WERI-Rb-1 (cell line): ENCODE results near the gene KCNAB1.

Experiments used
- DNase-seq: peaks from one replicate; pipeline ENCODE4 v3.0.0-alpha.2; 2020
- H3K27ac ChIP-seq: fragments of 250-450 bp; sonication (Bioruptor Pico); 2 replicates; pipeline ENCODE4 v1.5.1; 2020; ENCODE audit warnings: mild to moderate bottlenecking, moderate library complexity
- H3K27me3 ChIP-seq: fragments of 250-450 bp; sonication (Bioruptor Pico); 2 replicates; pipeline ENCODE4 v1.5.1; 2021; ENCODE audit warnings: mild to moderate bottlenecking, low read depth, moderate library complexity; ENCODE audit not compliant: insufficient read depth, severe bottlenecking
- H3K36me3 ChIP-seq: fragments of 250-450 bp; sonication (Bioruptor Pico); 2 replicates; pipeline ENCODE4 v1.5.1; 2020; ENCODE audit warnings: mild to moderate bottlenecking, moderate library complexity
- H3K4me3 ChIP-seq: 2 replicates; pipeline ENCODE4 v1.5.1; 2011; ENCODE audit warnings: low read depth, mild to moderate bottlenecking, control low read depth, low read length
- H3K9me3 ChIP-seq: fragments of 250-450 bp; sonication (Bioruptor Pico); 2 replicates; pipeline ENCODE4 v1.5.1; 2021; ENCODE audit warnings: mild to moderate bottlenecking, moderate library complexity; ENCODE audit not compliant: severe bottlenecking
- TF ChIP-seq, protein P1 (sequence below): IDR thresholded peaks from 2 replicates; pipeline ENCODE4 v1.5.1; 2011; ENCODE audit warnings: low read depth, mild to moderate bottlenecking, control low read depth, inconsistent platforms, low read length

The KCNAB1 gene

DNA sequence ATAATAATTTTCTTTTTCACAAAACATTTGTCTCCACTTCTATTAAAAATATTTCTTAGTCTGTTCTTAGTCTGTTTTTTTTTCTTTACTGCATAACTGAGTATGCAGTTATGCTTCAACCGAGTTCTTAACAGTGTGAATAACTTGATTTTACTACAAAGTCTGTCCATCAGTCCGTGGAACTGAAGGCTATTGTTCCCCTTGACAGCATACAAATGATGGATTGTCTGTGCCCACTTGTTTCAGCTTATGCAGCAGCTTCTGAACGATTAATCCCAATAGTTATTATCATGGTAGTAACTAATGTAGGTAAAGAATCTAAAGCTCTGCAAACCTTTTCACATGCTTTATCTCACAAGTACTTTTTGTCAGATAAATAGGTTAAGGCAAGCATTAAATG, 283.8 kb downstream of the KCNAB1 start:
- Histone ChIP-seq H3K9me3 (no peaks in the 10 kb centered on the region), H3K27me3 (no peaks in the 10 kb centered on the region), H3K36me3 (no peaks in the 10 kb centered on the region), H3K4me3 (no peak overlapping the region), H3K27ac (no peak overlapping the region)
- TF ChIP-seq, protein P1, sequence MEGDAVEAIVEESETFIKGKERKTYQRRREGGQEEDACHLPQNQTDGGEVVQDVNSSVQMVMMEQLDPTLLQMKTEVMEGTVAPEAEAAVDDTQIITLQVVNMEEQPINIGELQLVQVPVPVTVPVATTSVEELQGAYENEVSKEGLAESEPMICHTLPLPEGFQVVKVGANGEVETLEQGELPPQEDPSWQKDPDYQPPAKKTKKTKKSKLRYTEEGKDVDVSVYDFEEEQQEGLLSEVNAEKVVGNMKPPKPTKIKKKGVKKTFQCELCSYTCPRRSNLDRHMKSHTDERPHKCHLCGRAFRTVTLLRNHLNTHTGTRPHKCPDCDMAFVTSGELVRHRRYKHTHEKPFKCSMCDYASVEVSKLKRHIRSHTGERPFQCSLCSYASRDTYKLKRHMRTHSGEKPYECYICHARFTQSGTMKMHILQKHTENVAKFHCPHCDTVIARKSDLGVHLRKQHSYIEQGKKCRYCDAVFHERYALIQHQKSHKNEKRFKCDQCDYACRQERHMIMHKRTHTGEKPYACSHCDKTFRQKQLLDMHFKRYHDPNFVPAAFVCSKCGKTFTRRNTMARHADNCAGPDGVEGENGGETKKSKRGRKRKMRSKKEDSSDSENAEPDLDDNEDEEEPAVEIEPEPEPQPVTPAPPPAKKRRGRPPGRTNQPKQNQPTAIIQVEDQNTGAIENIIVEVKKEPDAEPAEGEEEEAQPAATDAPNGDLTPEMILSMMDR = no peak
- no peak for DNase-seq

DNA sequence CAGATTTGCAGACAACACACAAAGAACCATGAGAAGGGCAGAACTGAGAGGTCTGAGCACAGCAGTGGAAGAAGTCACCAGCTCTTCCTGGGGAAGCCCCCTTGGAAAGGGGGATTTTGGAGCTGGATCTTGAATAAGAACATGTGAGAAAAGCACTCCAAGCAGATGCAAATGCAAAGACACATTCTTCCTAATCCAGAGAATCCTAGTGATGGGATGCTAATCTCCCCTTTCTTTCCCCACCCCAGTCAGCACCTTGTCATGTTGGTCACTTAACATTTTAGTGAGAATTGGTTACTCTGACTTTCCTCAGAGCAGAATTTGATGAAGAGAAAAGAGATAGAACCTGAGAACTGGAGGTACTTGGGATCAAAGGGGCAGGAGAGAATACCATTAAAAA, 286.0 kb downstream of the KCNAB1 start:
- no peak for DNase-seq
- H3K27me3 ChIP-seq = no peaks in the 10 kb centered on the region
- TF ChIP-seq, protein P1 = no peak
- H3K36me3 ChIP-seq = no peaks in the 10 kb centered on the region
- H3K4me3 ChIP-seq = no peak overlapping the region
- no peak overlapping the region for H3K27ac ChIP-seq
- H3K9me3 ChIP-seq = no peaks in the 10 kb centered on the region

DNA sequence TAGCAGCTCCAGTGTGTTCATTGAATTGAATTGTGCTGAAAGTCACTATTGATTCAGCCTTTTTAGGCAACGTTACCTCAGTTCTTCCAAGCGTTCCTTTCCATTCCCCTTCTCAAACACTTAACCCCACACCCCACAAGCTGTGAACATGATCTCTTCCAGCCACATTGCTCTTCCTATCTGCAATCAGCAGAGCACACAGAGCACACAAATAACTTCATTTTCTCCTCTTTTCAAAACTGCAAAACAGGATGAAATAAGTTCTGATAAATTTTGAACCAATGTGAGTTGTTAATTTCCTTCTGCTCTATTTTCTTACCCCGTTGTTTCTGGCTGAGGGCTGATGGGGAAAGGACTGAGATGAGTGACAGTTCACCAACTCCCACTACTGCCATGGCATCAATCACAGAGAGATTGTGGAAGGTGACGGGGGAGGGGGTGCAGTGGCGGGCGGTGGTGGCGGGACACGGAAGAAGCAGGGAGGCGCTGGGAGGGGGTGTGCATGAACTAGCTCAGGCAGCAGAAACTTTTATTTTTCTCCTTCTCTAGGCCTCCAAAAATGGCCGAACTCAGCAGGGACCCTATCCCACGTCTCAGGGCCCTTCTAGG, 287.3 kb downstream of the KCNAB1 start:
- Histone ChIP-seq H3K36me3 (no peaks in the 10 kb centered on the region), H3K27ac (no peak overlapping the region), H3K9me3 (no peaks in the 10 kb centered on the region), H3K27me3 (no peaks in the 10 kb centered on the region), H3K4me3 (no peak overlapping the region)
- TF ChIP-seq, protein P1 = no peak
- DNase-seq = no peak

DNA sequence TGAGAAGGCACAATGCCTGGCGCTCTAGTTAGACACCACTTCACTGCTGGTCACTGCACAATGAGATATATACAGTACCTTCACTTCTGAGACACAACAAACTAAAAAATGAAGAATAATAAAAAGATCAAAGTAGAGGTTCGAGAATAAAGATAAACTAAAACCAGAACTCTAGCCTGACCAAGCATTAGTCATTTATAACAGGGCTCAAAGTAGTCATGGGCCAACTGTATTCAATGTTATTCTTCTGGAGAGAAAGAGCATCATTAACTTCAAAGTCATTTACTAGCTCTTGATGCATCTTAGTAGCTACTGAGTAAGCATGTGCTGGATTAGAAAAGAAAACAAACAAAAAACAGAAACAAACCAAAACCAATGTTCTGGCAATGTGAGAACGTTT, 289.3 kb downstream of the KCNAB1 start:
- H3K9me3 ChIP-seq = no peaks in the 10 kb centered on the region
- DNase-seq = no peak
- TF ChIP-seq, protein P1 = no peak

DNA sequence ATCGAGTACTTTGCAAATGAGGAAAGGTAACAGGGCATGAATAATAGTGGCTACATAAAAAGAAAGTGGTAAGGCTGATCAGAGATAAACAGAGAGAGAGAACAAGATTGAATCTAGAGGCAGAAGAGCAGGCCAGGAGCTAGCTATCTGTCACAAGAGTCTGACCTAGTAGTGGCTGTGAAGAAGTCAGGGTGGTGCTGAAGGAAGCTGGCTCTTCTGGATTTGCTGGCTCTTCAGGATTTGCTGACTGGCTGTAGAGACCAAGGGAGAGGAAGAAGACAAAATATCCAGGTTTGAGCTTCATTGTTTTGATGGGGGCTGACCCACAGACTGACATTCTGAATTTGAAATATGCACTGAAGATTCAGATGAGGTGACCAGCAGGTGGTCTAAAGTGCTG, 292.2 kb downstream of the KCNAB1 start:
- Histone ChIP-seq H3K4me3 (no peak overlapping the region), H3K36me3 (no peaks in the 10 kb centered on the region), H3K27ac (no peak overlapping the region), H3K27me3 (peaks cover 4% of the 10 kb centered on the region), H3K9me3 (no peaks in the 10 kb centered on the region)
- TF ChIP-seq, protein P1 = no peak
- no peak for DNase-seq

More for the DNA sequence above, 289.3 kb downstream of the KCNAB1 start:
- H3K4me3 ChIP-seq = no peak overlapping the region
- peaks cover 1% of the 10 kb centered on the region for H3K27me3 ChIP-seq
- H3K27ac ChIP-seq = no peak overlapping the region
- no peaks in the 10 kb centered on the region for H3K36me3 ChIP-seq

DNA sequence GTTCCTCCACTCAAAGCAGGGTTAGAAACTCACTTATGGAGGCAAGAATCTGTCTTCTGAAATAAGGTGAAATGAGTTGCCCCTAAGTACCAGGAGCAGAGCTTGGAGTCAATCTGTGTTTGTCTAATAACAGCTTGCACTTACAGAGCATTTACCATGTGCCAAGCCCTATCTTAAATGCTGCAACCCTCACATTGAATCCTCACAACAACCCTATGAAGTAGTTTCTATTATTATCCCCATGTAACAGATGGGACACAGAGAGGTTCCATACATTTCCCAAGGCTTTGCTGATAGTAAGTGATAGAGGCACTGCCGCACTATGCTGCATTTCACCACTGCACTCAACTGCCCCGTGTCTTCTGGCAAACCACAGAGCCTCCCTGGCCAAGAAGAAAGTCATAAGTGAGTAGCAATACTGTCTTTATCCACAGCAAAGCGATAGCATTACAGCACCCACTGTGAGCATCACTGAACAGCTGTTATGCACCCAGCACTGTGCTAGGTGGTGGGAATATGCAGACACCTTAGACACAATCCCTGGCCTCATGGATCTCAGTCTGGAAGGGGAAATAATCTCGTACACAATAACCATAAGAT, 293.0 kb downstream of the KCNAB1 start:
- Histone ChIP-seq H3K4me3 (no peak overlapping the region), H3K27ac (no peak overlapping the region), H3K9me3 (no peaks in the 10 kb centered on the region), H3K27me3 (peaks cover 4% of the 10 kb centered on the region), H3K36me3 (no peaks in the 10 kb centered on the region)
- no peak for DNase-seq
- TF ChIP-seq, protein P1 = no peak
